ENCODE results near the gene TBC1D9B.
"Not testable (repeated sequence)": the region's sequence is repeated elsewhere in the genome, so short reads cannot be mapped to it uniquely, and the experiment has no call there.

TBC1D9B gene

DNA sequence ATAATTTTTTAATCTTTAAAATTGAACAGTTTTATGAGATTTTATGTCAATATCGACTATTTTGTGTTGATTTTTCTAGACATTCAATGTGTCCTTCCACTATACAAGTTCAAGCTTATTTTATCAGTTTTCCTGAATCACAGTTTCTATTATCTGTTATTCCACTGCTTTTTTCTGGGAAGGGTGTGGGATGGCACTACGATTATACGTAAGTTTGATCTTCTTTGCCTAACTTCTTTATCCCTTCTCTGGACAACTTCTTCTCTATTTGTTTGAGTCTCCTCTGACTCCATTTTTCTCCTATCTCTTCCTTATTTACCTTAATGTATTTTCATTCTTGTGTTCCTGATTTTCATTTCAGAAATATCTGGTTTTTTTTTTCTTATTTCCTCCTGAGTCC, 24.5 kb downstream of the TBC1D9B start:
- no peak for DNase-seq

DNA sequence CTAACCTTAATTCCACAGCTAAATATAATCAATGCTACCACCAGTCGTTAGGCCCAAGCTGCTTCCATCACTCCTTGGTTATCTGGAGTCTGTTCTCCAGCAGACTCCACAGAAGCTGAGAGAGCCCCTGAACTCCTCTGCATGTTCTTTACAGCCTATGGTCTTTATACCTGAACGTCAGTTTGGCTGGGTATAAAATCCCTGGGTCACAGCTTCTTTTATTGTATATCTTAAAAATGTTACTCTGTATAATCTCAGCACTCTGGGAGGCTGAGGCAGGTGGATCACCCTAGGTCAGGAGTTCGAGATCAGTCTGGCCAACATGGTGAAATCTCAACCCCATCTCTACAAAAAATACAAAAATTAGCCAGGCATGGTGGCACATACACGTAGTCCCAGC, 25.4 kb downstream of the TBC1D9B start:
- DNase-seq = no peak

DNA sequence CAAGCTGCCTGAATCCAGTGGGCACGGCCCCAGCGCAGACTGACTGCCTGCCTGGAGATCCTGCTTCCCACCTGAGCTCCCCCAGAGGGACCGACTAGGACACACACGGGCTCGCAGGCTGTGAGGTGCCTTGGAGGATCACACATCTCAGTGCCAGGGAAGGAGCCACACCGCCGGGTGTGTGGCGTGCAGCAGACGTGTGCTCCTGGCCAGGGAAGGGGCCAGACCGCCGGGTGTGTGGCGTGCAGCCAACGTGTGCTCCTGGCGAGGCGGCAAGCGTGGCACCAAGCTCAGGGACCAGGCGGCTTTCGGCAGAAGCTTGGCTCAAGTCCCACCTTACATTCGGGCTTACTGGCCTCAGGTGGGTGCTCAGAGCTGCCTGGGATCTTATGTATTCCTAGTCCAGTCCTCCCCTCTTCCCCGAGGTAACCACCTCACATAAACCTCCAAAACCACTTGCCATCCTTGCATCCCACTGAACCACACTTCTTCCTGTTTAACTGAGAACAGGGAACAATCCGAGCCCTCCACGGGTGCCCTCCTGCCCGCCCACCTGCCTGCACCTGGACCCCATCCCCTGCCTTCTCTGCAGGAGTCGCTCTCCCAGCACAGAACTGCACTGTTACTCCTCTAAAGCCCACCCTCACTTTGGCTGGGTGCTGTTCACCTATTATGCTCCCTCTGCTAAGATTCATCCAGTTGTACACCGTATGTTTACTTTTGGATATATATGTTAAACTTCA, 26.7 kb downstream of the TBC1D9B start:
- DNase-seq = no peak

DNA sequence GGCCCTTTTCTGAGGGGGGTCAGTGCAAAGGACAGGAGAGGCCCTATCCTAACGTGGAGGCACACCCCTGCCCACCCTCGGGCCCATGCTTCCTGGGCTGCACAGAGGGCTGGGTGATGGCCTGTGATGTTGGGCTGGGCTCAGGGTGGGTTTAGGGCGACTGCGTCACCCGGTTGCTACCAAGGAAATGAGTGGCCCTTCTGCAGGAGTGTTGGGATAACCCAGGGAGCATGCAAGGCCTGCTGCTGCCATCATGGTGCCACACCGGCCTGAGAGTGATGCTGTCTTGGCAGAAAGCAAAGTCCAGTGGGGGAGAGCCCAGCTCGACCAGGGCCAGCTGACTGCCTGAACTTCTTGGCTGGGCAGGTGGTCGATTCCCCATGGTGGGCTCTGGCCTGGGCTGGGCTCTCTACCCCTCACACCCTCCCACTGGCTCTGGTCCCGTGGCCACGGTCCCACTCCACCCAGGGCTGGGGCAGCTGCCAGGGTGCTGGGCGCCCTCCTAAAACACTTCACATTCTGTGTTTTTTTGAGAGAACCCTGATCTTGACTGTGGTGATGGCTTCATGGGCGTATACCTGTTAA, 27.5 kb downstream of the TBC1D9B start:
- no peak for DNase-seq

DNA sequence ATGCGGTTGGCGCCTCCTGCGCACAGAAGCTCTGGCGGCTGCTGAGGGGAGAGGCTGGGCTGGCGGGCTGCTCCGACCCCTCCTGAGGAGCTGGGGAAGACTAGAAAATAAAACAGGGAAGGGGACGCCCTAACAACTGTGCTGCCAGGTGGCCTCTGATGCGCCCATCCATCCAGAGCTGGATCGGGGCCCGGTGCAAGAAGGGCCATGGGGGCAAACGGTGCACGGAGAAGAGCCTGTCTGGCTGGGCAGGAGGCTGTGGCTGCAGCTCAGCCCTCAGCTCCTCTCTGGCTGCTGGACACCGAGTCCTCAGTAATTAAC, 28.0 kb downstream of the TBC1D9B start:
- DNase-seq = no peak

DNA sequence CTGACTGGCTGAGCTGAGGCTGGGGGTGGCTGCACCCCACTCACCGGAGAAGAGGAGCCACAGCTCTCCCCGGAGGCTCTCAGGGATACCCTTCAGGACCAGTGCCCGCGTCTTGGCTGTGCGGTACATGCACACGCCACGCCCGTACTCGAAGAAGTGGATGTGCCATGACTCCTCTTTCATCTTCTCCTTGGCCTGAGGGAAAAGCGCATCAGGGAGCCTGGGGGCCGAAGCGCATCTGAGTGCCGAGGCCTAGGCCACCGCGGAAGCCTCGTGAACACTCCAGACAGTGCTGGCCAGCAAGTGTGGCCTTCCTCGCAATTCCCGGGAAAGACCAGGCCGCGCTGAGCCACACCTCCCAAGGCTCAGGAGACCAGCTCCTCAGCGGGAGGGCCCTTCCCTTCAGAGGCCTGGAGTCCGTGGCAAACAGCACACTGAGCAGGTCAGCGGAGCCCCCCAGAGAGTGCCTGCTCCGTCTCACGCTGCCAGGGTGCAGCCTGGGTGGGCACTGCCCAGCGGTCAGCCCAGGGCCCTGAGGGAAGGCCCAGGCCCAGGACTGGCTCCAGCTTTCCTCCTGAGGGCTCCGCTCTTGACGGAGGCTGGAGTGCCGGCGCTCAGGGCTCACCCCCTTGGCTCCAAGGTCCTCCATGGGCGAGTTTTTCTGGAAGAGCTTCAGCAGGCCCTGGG, 28.6 kb downstream of the TBC1D9B start:
- no peak for DNase-seq

DNA sequence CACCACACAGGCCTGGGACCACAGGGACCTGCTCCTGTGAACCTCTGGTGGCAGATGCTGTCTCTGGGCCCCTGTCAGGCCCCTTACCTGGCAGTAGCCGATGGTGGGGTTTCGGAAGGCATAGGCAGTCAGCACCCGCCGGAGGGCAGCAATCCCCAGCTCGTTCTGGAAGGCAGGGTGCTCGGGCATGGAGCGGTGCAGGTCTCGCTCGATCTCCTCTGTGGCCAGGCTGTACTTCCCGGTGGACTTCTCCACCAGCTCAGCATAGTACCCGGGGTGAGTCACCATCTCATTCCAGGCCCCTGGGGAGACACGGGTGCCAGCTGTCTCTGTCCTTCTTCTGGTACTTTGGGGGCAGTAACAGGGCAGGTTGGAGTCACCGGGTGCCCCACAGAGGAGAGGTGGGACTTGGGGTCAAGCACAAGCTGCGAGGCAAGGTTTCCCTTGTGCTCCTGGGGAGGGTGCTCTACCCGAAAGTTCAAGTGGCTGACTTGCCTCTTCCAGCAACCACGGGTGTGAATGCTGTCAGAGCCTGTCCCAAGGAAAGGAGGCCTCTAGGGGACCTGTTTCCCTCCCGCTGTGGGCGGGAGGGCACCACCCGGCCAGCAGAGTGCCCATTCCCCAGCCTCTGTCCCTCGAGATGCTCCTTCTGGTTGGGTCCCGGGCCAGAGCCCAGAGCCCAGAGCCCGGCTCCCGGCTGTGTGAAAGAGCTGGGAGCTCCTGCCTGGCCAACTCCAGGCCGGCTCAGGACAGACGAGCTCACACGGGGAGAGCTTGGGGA, 29.3 kb downstream of the TBC1D9B start:
- DNase-seq = no peak

DNA sequence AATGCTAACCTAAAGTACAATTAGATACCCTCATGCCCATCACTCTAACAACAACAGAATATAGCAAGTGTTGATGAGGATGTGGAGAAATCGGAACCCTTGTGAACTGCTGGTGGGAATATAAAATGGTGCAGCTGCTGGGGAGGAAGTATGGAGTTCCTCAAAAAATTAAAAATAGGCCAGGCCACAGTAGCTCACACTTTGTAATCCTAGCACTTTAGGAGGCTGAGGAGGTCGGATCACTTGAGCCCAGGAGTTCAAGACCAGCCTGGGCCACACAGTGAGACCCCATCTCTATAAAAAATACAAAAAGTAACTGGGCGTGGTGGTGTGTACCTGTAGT, 31.1 kb downstream of the TBC1D9B start:
- DNase-seq = no peak

DNA sequence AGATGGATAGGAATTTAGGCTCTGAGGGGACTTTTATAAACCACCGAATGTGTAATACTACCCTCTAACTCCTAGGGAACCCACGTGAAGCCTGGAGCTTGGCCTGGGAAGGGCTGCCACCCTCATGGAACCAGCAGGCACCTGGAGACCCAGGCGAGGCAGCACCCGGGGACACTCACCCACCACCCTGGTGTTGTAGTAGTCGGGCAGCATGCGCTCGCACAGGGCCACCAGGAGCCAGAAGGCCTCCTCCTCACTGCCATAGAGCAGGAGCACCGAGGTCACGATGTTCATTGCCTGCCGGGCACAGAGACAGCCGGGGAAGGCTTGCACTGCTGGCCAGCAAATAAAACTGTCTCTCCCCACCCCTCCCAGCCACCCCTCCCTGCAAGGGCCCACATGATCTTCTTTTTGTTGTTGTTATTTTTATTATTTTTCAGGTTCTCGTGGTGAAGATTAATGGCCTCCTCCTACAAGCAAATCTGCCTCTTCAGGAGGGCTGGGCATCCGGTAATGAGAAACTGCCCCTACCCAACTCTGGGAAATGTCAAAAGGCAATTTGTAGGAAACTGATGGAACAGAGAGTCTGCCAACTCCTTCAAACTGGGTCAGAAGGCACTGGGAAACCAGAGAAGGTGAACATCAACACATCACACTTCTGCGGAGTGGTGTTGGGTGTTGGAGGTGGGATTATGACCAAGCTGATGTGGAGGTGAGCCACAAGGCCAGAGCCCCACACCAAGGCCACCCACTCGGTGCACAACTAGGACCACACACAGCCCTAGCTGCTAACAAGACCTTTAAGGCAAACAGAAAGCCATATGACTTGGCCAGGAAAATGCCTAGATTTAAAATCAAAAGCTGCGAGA, 31.7 kb downstream of the TBC1D9B start:
- no peak for DNase-seq

DNA sequence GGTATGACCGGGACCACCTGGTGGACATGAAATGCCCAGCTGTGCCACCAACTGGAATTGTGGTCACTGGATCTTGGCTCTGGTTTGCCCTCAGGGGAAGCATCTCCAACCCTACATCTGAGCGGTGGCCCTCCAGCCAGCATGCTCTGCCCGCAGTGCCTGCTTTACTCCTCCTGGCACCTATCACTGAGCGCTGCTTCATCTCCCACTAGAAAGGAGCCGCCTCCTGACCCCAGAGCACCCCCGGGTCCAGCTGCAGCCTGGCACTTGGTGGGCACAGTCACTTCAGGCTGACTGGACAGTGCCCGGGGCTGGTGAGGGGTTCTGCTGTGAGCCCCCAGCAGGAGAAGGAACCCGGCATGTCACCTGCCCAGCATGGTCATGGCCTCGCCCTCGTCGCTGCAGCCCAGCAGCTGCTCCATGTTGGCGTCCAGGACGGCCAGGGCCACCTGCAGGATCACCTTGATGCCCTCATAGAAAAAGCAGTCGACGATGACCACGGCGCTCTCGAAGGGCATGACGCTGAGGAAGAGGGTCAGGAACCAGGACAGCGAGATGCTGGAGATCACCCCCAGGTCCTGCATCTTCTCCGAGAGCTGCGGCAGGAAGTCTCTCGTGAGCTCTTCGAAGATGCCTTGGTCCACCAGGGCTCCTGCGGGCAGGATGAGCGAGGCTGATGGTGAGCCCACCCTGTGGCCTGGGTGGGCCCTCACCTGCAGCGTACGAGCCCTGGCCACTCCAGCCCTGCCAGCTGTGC, 33.0 kb downstream of the TBC1D9B start:
- DNase-seq = no peak

DNA sequence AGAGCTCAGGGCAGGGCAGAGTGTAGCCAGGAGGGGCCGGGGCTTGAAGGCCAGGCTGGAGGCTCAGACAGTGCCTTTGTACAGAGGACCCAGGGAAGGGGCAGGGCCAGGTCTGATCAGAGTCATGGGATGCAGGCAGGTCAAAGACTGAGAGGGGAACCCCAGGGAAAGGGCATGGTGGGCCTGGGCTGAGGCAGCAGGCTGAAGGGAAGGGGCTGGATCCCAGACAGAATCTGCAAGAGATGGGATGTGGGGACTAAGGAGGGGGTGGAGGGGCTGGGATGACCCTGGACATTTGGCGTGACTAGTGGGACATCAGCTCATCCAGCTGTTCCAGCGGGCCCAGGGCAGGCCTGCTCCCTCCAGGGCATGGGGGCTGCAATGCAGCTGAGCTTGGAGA, 33.6 kb downstream of the TBC1D9B start:
- DNase-seq = no peak

DNA sequence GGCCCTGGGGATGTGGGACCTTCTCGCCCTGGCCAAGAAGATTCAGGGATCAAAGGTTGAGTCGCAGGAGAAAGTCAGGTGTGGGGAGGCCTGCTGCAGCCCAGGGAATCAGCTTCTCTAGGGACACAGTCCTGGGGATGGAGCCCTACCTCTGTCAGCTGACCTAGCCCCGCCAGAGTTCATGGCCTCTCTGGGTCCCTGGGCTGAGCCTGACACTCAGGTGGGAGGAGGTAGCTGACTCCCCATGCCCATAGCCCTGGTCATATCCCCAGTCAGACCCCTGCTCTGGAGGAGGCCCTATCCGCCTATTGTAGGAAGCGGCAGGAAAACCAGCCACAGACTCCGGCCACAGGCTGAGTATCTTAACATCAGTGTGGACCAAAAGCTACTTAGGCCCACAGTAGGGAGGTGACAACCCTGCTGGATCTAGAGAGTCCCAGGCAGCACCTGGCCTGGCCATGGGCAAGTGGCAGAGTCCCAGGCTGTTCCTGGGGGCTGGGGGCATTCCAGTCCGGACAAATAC, 34.0 kb downstream of the TBC1D9B start:
- no peak for DNase-seq

DNA sequence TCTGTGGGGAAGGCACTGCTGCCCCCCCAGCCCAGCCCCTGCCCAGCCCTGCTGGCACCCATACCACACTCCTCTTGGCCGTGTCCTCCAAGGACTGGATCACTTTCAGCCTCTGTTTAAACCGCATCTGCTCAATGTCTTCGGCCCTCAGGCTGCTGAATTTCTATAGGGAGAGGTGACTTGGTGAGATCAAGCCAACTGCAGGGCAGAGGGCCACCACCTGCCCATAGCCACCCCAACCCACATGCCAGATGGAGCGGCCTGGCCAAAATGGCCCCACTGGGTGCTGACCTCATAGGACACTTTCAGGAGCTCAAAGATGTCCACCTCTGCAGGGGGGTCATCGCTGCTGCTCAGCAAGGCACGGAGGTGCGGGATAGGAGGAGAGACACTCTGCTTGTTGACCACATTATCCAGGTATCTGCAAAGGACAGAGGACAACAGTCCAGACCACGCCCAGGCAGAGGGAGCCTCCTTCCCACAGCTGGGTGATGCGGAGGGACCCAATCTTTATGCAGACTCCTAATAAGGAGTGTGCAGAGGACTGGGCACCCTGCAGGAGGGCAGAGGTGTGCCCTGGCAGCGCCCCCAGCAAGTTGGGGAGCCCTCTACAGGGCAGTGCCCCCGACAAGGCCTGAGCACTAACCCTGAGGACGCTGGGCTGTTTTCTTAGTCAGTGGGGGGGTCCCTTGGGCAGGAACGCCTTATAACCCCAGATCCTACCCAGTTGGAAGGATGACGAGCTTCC, 34.7 kb downstream of the TBC1D9B start:
- DNase-seq = no peak

DNA sequence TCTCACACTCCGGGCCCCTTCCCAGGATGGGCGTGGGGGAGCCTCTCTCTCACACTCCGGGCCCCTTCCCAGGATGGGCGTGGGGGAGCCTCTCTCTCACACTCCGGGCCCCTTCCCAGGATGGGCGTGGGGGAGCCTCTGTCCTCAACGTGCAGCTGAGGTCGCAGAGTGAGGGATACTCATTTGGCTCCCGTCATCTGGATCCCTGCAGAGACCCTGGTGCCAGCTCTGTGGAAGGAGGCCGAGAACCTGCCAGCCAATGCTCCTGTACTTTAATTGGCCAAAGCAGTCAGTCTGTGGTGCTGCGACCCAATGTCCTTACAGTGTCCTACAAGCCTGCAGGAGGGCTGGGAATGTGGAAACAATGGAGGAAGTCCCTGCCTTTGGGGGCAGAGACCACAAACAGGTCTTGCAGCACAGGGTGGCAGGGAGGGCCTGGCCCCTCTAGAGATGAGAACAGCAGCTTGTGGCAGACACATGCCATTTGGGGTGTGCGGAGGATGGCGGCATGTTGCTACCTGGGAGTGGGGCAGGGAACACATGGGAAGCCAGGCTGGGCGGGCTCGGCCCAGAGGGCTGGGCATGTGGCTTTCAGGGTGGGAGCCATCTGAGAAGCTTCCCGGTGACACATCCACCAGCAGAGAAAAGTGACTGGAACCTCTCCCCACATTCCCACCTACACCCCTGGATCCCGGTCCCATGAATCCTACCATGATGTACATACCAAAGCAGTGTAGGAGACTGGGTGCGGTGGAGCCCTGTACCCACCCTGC, 35.5 kb downstream of the TBC1D9B start:
- no peak for DNase-seq

DNA sequence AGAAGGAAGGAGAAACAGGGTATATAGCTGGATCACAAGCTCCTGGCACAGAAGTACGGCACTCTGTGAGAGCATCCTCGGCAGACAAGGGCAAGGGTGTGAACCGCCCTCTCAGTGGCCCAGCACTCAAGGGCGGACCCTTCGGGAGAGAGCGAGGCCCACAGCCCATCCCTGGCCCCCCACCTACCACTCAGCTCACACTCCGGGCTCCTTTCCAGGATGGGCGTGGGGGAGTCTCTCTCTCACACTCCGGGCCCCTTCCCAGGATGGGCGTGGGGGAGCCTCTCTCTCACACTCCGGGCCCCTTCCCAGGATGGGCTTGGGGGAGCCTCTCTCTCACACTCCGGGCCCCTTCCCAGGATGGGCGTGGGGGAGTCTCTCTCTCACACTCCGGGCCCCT, 36.2 kb downstream of the TBC1D9B start:
- DNase-seq = not testable (repeated sequence)

DNA sequence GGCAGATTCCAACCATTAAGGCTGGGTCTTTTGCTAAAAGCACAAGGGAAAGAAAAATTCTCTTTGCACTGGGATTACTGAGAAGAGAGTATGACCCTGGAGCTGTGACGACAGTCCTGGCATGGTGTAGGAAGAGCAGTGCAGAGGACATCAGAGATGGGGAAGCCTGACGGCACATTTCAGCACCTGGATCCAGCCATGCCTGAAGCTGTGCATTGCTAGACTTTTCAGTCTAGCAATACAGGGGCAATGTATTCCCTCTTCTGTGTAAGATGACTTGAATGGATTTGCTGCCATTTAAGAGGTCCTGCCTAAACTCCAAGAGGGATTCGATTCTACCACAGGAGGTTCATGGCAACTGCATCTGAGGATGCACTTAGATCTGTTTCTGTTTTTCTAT, 36.7 kb downstream of the TBC1D9B start:
- no peak for DNase-seq

DNA sequence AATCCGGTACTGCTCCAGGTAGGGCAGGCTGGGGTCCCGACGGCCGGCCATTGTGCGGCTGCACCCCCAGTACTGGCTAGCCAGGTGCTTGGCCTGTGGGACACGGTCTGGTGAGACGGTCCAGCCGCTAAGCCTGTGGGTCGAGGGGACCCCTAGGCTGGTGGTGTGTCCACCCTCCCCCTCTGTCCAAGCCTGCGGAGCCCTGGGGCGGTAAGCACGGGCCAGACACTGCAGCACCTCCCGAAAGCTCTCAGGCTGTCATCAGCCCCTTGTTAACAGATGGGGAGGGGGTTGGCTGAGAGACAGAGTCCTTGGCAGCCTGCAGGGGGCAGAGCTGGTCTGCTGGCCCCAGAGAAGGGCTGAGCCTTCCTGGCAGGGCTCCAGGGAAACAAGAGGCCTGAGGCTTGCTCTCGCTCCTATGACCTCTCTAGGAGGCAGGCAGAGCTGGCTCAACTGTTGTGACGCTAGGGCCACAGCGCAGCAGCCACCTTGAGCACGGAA, 37.2 kb downstream of the TBC1D9B start:
- no peak for DNase-seq

DNA sequence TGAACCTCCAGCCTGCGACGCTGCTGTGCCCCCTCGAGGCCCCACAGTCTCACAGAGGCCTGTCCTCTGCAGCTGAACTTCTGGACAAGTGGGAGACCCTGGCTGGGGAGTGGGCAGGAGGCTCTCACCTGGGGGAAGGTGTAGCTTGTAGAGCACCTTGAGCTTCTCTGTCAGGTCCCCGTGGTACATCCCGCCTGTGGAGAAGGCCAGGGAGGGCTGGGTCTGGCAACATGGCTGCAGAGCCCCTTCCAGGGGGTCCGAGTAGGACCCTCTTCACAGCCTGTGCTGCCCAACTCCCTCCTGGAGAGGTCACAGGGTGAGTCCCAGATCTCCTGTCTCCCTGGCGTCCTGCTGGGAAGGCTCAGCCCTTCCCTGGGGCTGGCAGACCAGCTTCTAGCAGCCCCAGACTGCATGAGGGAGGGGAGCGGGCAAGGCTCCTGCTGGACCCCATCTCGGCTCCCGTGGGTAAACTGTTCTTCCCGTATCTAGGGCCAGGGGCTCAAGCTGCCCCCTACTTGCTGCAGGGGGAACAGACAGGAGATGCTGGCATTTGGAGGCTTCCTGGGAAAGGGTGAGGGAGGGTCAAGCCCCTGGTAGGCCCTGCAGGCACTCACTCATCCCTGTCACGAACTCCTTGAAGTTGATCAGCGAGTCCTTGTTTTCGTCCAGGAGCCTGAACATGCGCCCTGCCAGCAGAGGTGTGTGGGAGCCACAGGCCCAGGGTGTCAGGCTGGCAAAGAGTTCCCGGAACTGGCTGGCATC, 37.9 kb downstream of the TBC1D9B start:
- DNase-seq = no peak

DNA sequence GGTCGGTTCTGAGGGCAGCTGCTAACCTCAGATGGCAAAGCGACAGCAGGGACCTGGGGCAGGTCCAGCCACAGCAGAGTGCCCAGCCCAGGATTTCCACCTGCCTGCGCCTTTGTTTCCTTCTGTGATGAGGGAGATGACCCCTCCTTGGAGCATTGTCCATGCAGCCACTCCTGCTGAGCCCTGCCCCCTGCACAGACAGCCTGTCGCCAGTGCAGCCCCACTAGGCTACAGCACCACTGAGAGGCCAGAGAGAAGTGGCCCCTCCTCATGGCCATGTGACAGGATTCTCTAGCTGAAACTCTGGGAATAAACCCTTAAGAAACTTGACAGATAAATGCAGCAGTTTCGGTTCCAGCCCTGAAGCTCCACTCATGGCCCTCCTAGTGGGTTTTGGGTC, 38.6 kb downstream of the TBC1D9B start:
- DNase-seq = no peak
